ENCODE measurements around the gene SSR1.

GRCh38 chr6:7296602-7297001 is 16.4 kb downstream of the SSR1 start:
- no peak for TF ChIP-seq CTCF (conservative IDR thresholded peaks at IDR 0.05; ENCODE audit: low read depth, low read length)
- TF ChIP-seq EZH2phosphoT487 (IDR thresholded peaks at IDR 0.05; ENCODE audit: borderline replicate concordance, low read length), result no peak
- TF ChIP-seq EZH2 (IDR thresholded peaks at IDR 0.05; ENCODE audit: low read length, unreplicated experiment), result no peak

All from PC-3 (cell line).